ENCODE measurements around the gene EPHA3.

EPHA3 gene

DNA sequence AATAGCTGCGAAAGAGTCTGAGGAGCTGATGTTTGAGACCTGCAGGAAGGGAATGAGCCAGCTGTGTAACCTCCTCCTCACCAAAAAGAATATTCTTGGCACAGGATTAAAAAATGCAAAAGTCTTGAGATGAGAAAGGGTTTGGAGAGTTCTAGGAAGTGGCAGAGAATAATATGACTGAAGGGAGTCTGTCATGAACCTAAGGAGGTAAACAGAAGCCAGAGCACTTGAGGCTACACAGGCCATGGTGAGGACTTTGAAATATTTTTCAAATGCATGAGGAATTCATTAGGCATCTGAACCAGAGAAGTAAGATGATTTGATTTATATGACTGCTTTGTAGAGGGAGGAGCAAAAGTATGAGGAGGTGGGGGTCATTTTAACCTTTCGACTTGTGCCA lies 347.8 kb downstream of the EPHA3 start:
- Histone ChIP-seq H4K8ac (ENCODE audit: low read length) (no peak overlapping the region), H3K4me2 (ENCODE audit: low read length, poor library complexity, severe bottlenecking) (no peak overlapping the region), H3K14ac (ENCODE audit: low read length in 2 of 2) (no peak overlapping the region), H3K27me3 (ENCODE audit: control insufficient read depth in 1 of 2, insufficient read depth in 1 of 2, low read length in 2 of 2) (no peaks in the 10 kb centered on the region), H2AK5ac (ENCODE audit: low read length, severe bottlenecking) (no peak overlapping the region), H3K27ac (ENCODE audit: low read length, poor library complexity, severe bottlenecking) (no peak overlapping the region), H3K4ac (ENCODE audit: low read depth in 1 of 2, low read length in 2 of 2) (no peak overlapping the region), H4K91ac (ENCODE audit: low read length) (no peak overlapping the region), H3K4me1 (ENCODE audit: control insufficient read depth, insufficient read depth, low read depth, low read length) (no peaks in the 10 kb centered on the region), H3K9me3 (ENCODE audit: control insufficient read depth, low read length) (no peaks in the 10 kb centered on the region), H2AFZ (ENCODE audit: low read depth, low read length) (no peak overlapping the region), H3K79me1 (replicated peaks; ENCODE audit: low read length, poor library complexity, severe bottlenecking) (no peaks in the 10 kb centered on the region), H2BK120ac (ENCODE audit: low read depth, low read length) (no peak overlapping the region), H3K18ac (ENCODE audit: low read depth in 1 of 2, low read length in 2 of 2) (no peak overlapping the region), H2BK12ac (ENCODE audit: low read length in 2 of 2) (no peak overlapping the region), H2BK5ac (ENCODE audit: low read depth, low read length, poor library complexity, severe bottlenecking) (no peak overlapping the region), H3K9ac (ENCODE audit: low read length) (no peak overlapping the region), H2BK15ac (ENCODE audit: low read depth, poor library complexity, severe bottlenecking) (no peak overlapping the region), H3K23ac (ENCODE audit: low read length in 2 of 2) (no peak overlapping the region), H3K36me3 (ENCODE audit: control insufficient read depth in 1 of 2, insufficient read depth in 2 of 2, low read depth in 1 of 2, low read length in 2 of 2) (no peaks in the 10 kb centered on the region), H3K4me3 (ENCODE audit: insufficient read depth in 1 of 2, low read depth in 1 of 2, low read length in 2 of 2) (no peak overlapping the region)
- 86% methylated on average over 2 of the region's 2 CpGs for WGBS
- DNase-seq, result no peak

DNA sequence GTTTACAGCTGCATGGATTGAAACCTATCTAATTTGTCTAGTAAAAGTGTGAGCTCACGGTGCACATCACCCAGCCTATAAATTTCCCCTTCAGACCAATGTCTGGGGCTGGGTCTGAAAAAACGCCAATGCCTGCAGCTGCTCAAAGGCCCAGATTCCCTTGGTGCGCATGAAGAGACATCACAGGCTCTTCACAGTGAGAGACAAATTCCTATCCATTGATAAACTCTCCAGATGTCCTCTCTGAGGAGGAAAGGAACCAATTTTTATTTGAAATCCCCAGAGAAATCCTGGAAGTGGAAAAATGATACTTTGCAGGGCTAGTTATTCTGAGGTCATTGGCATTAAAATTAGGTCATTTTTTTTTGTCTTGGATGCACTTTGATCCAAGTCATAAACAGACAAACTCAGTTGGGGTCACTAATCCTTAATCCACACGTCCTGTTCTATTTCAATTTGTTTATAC lies 360.5 kb downstream of the EPHA3 start:
- no peak overlapping the region for H2AFZ ChIP-seq (ENCODE audit: low read depth, low read length)
- 39% methylated on average over 3 of the region's 4 CpGs for WGBS
- no peak overlapping the region for H3K4me2 ChIP-seq (ENCODE audit: low read length, poor library complexity, severe bottlenecking)
- H3K27ac ChIP-seq (ENCODE audit: low read length, poor library complexity, severe bottlenecking), result no peak overlapping the region
- no peaks in the 10 kb centered on the region for H3K79me1 ChIP-seq (replicated peaks; ENCODE audit: low read length, poor library complexity, severe bottlenecking)
- H3K14ac ChIP-seq (ENCODE audit: low read length in 2 of 2), result no peak overlapping the region
- H3K23ac ChIP-seq (ENCODE audit: low read length in 2 of 2), result no peak overlapping the region
- H2BK5ac ChIP-seq (ENCODE audit: low read depth, low read length, poor library complexity, severe bottlenecking), result no peak overlapping the region
- H3K27me3 ChIP-seq (ENCODE audit: control insufficient read depth in 1 of 2, insufficient read depth in 1 of 2, low read length in 2 of 2), result no peaks in the 10 kb centered on the region
- no peak overlapping the region for H2BK12ac ChIP-seq (ENCODE audit: low read length in 2 of 2)
- no peak overlapping the region for H2AK5ac ChIP-seq (ENCODE audit: low read length, severe bottlenecking)
- H2BK120ac ChIP-seq (ENCODE audit: low read depth, low read length), result no peak overlapping the region
- no peak overlapping the region for H4K8ac ChIP-seq (ENCODE audit: low read length)
- no peaks in the 10 kb centered on the region for H3K9me3 ChIP-seq (ENCODE audit: control insufficient read depth, low read length)
- no peak overlapping the region for H2BK15ac ChIP-seq (ENCODE audit: low read depth, poor library complexity, severe bottlenecking)
- H3K4me3 ChIP-seq (ENCODE audit: insufficient read depth in 1 of 2, low read depth in 1 of 2, low read length in 2 of 2), result no peak overlapping the region
- peak; percentile 4 for DNase-seq
- H3K4ac ChIP-seq (ENCODE audit: low read depth in 1 of 2, low read length in 2 of 2), result no peak overlapping the region
- H3K4me1 ChIP-seq (ENCODE audit: control insufficient read depth, insufficient read depth, low read depth, low read length), result no peaks in the 10 kb centered on the region
- H3K9ac ChIP-seq (ENCODE audit: low read length), result no peak overlapping the region
- no peak overlapping the region for H3K18ac ChIP-seq (ENCODE audit: low read depth in 1 of 2, low read length in 2 of 2)
- H4K91ac ChIP-seq (ENCODE audit: low read length), result no peak overlapping the region
- no peaks in the 10 kb centered on the region for H3K36me3 ChIP-seq (ENCODE audit: control insufficient read depth in 1 of 2, insufficient read depth in 2 of 2, low read depth in 1 of 2, low read length in 2 of 2)

DNA sequence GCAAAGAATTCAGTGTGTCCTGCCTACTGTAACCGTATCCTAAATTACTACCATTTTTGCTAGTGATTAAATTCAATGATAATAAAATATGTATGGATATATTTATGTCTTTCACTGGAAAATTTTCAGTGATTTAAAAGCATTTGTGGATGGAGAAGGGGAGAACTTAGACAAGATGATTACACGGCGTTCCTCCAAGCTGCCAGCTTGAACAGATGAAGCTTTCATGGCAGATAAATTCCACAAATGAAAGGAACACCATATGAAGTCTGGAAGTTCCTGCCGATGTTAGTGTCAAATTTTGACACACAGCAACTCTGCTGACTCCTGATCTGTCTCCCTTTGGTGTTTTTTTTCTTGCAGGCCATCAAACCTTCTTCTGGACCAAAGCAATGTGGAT lies 364.7 kb downstream of the EPHA3 start:
- H3K27me3 ChIP-seq (ENCODE audit: control insufficient read depth in 1 of 2, insufficient read depth in 1 of 2, low read length in 2 of 2), result no peaks in the 10 kb centered on the region
- H3K4me1 ChIP-seq (ENCODE audit: control insufficient read depth, insufficient read depth, low read depth, low read length), result no peaks in the 10 kb centered on the region

DNA sequence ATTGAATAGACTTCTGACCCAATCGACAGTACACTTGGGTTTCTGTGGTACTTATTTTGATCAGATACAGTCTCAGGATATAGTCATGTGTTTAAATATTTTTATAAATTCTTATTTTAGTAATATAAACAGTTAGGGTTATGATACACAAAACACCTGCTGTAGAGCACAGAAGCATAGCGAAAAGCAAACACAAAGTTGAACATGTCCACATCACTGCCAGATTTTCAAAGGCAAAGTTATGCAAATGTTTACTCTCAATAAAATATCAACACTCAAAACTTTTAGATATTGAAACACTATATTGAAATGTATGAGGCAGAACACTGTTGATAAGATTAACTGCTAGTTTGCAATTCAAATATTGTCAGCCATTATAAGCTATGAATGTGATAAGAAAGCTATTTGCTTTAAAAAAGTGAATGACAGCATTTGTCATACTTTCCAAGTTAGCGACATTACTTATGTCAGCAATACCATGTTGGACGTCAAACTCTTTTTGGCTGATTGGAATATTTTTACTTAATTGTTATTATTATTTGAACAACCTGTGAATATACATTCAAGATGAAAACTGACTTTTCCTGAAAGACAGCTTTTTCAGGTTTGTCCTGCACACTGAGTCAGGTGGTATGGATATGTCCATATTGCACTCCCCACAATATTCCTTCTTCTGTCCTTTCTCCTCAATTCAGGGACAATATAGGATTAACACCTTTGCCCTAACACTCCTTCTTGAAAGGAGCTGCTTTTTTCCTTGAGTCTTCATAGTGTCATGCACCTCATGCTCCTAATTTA lies 367.1 kb downstream of the EPHA3 start:
- no peaks in the 10 kb centered on the region for H3K4me1 ChIP-seq (ENCODE audit: control insufficient read depth, insufficient read depth, low read depth, low read length)
- WGBS, result 83% methylated on average over 1 of the region's 4 CpGs
- no peaks in the 10 kb centered on the region for H3K27me3 ChIP-seq (ENCODE audit: control insufficient read depth in 1 of 2, insufficient read depth in 1 of 2, low read length in 2 of 2)
- H3K9ac ChIP-seq (ENCODE audit: low read length), result no peak overlapping the region
- no peak overlapping the region for H4K8ac ChIP-seq (ENCODE audit: low read length)
- H3K36me3 ChIP-seq (ENCODE audit: control insufficient read depth in 1 of 2, insufficient read depth in 2 of 2, low read depth in 1 of 2, low read length in 2 of 2), result no peaks in the 10 kb centered on the region
- H4K91ac ChIP-seq (ENCODE audit: low read length), result no peak overlapping the region
- H2AK5ac ChIP-seq (ENCODE audit: low read length, severe bottlenecking), result no peak overlapping the region
- no peak overlapping the region for H3K23ac ChIP-seq (ENCODE audit: low read length in 2 of 2)
- no peak for DNase-seq
- H2AFZ ChIP-seq (ENCODE audit: low read depth, low read length), result no peak overlapping the region
- no peak overlapping the region for H3K4me3 ChIP-seq (ENCODE audit: insufficient read depth in 1 of 2, low read depth in 1 of 2, low read length in 2 of 2)
- no peak overlapping the region for H3K14ac ChIP-seq (ENCODE audit: low read length in 2 of 2)
- no peak overlapping the region for H3K4ac ChIP-seq (ENCODE audit: low read depth in 1 of 2, low read length in 2 of 2)
- no peak overlapping the region for H2BK120ac ChIP-seq (ENCODE audit: low read depth, low read length)
- H3K9me3 ChIP-seq (ENCODE audit: control insufficient read depth, low read length), result no peaks in the 10 kb centered on the region
- no peak overlapping the region for H2BK5ac ChIP-seq (ENCODE audit: low read depth, low read length, poor library complexity, severe bottlenecking)
- no peak overlapping the region for H2BK12ac ChIP-seq (ENCODE audit: low read length in 2 of 2)
- no peaks in the 10 kb centered on the region for H3K79me1 ChIP-seq (replicated peaks; ENCODE audit: low read length, poor library complexity, severe bottlenecking)
- no peak overlapping the region for H3K4me2 ChIP-seq (ENCODE audit: low read length, poor library complexity, severe bottlenecking)
- no peak overlapping the region for H3K18ac ChIP-seq (ENCODE audit: low read depth in 1 of 2, low read length in 2 of 2)
- H2BK15ac ChIP-seq (ENCODE audit: low read depth, poor library complexity, severe bottlenecking), result no peak overlapping the region
- H3K27ac ChIP-seq (ENCODE audit: low read length, poor library complexity, severe bottlenecking), result no peak overlapping the region

More for the DNA sequence above, 364.7 kb downstream of the EPHA3 start:
- Histone ChIP-seq H3K4ac (ENCODE audit: low read depth in 1 of 2, low read length in 2 of 2) (no peak overlapping the region), H3K27ac (ENCODE audit: low read length, poor library complexity, severe bottlenecking) (no peak overlapping the region), H3K23ac (ENCODE audit: low read length in 2 of 2) (no peak overlapping the region), H2BK120ac (ENCODE audit: low read depth, low read length) (no peak overlapping the region), H3K18ac (ENCODE audit: low read depth in 1 of 2, low read length in 2 of 2) (no peak overlapping the region), H3K4me3 (ENCODE audit: insufficient read depth in 1 of 2, low read depth in 1 of 2, low read length in 2 of 2) (no peak overlapping the region), H3K9me3 (ENCODE audit: control insufficient read depth, low read length) (no peaks in the 10 kb centered on the region), H2BK15ac (ENCODE audit: low read depth, poor library complexity, severe bottlenecking) (no peak overlapping the region), H2AFZ (ENCODE audit: low read depth, low read length) (no peak overlapping the region), H4K8ac (ENCODE audit: low read length) (no peak overlapping the region), H3K79me1 (replicated peaks; ENCODE audit: low read length, poor library complexity, severe bottlenecking) (no peaks in the 10 kb centered on the region), H2BK5ac (ENCODE audit: low read depth, low read length, poor library complexity, severe bottlenecking) (no peak overlapping the region), H4K91ac (ENCODE audit: low read length) (no peak overlapping the region), H3K14ac (ENCODE audit: low read length in 2 of 2) (no peak overlapping the region), H3K36me3 (ENCODE audit: control insufficient read depth in 1 of 2, insufficient read depth in 2 of 2, low read depth in 1 of 2, low read length in 2 of 2) (no peaks in the 10 kb centered on the region), H2AK5ac (ENCODE audit: low read length, severe bottlenecking) (no peak overlapping the region), H3K9ac (ENCODE audit: low read length) (no peak overlapping the region), H3K4me2 (ENCODE audit: low read length, poor library complexity, severe bottlenecking) (no peak overlapping the region), H2BK12ac (ENCODE audit: low read length in 2 of 2) (no peak overlapping the region)
- DNase-seq, result no peak
- WGBS, result 95% methylated on average over 3 of the region's 4 CpGs

Data from mesenchymal stem cell (in vitro differentiated cells and primary cell).